HL-60 (cell line): ENCODE measurements around the gene TRPM6.

Experiments
- CTCF ChIP-seq: IDR thresholded peaks from one replicate; pipeline ENCODE4 v1.5.1; 2011; ENCODE audit warnings: low read length, control low read depth, inconsistent platforms; ENCODE audit not compliant: insufficient read depth
- GABPA ChIP-seq: IDR thresholded peaks from 2 replicates; pipeline ENCODE4 v1.6.1; 2012; ENCODE audit warnings: low read depth

GRCh38 chr9:74753650-74754049, 134.1 kb downstream of the TRPM6 start:
- TF ChIP-seq CTCF (no peak), GABPA (no peak)
